NT2/D1 (cell line): ENCODE measurements around the gene SPRR2D.
"Not testable (repeated sequence)": the region's sequence is repeated elsewhere in the genome, so short reads cannot be mapped to it uniquely, and the experiment has no call there.

Experiments
- DNase-seq: peaks from one replicate; pipeline ENCODE4 v3.0.0-alpha.2; 2011; ENCODE audit warnings: low read depth, low spot score
- H3K27me3 ChIP-seq: 2 replicates; pipeline ENCODE4 v1.6.0; 2011; ENCODE audit warnings: mild to moderate bottlenecking; ENCODE audit not compliant: insufficient read length, insufficient read depth
- H3K36me3 ChIP-seq: 2 replicates; pipeline ENCODE4 v1.6.1; 2011; ENCODE audit warnings: mild to moderate bottlenecking, low read length, mixed read lengths; ENCODE audit not compliant: insufficient read depth, insufficient read length
- H3K4me1 ChIP-seq: 2 replicates; pipeline ENCODE4 v1.5.1; 2011; ENCODE audit not compliant: insufficient read depth, insufficient read length
- H3K4me3 ChIP-seq: 2 replicates; pipeline ENCODE4 v1.5.1; 2011; ENCODE audit warnings: low read depth; ENCODE audit not compliant: insufficient read length
- H3K9ac ChIP-seq: 2 replicates; pipeline ENCODE4 v1.6.0; 2011; ENCODE audit warnings: low read depth; ENCODE audit not compliant: insufficient read length
- H3K9me3 ChIP-seq: 2 replicates; pipeline ENCODE4 v1.5.1; 2011; ENCODE audit warnings: mild to moderate bottlenecking, low read length; ENCODE audit not compliant: insufficient read depth
- SUZ12 ChIP-seq: IDR thresholded peaks from 2 replicates; pipeline ENCODE4 v1.6.1; 2011; ENCODE audit not compliant: insufficient read length, insufficient read depth; ENCODE audit errors: extremely low read depth
- YY1 ChIP-seq: IDR thresholded peaks from 2 replicates; pipeline ENCODE4 v1.6.1; 2011; ENCODE audit not compliant: insufficient read length, insufficient read depth
- ZNF274 ChIP-seq: IDR thresholded peaks from 2 replicates; pipeline ENCODE4 v1.6.1; 2011; ENCODE audit warnings: mild to moderate bottlenecking, low read depth, low read length

The SPRR2D gene

GRCh38 chr1:153058826-153059784 lies 18.2 kb upstream of the SPRR2D start:
- no peak for DNase-seq
- no peak overlapping the region for H3K4me3 ChIP-seq
- H3K9me3 ChIP-seq, result no peaks in the 10 kb centered on the region
- H3K9ac ChIP-seq, result no peak overlapping the region
- H3K27me3 ChIP-seq, result no peaks in the 10 kb centered on the region
- no peaks in the 10 kb centered on the region for H3K4me1 ChIP-seq
- TF ChIP-seq YY1, result no peak
- TF ChIP-seq SUZ12, result no peak
- no peak for TF ChIP-seq ZNF274
- no peaks in the 10 kb centered on the region for H3K36me3 ChIP-seq

DNA sequence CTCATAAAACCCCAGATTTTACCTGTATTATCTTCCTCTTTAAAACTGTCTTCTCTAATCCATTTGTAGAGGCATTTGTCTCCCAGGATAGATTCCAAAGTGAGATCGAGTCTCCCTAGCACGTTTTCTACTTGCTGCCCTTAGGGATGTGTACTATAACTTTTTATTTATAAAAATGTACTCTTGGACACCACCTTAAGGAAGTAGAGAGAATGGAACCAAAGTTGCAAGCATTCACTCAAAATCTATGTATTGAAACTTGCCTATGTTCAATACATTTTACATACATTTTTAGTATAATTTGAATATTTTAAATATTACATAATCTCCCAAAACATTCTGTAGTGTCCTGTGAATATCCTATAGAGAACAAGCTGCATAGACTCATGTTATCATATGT lies 17.2 kb upstream of the SPRR2D start:
- H3K4me3 ChIP-seq, result no peak overlapping the region
- no peak overlapping the region for H3K9ac ChIP-seq
- DNase-seq, result no peak
- no peaks in the 10 kb centered on the region for H3K9me3 ChIP-seq
- no peaks in the 10 kb centered on the region for H3K4me1 ChIP-seq
- TF ChIP-seq YY1, result no peak
- TF ChIP-seq SUZ12, result no peak
- no peak for TF ChIP-seq ZNF274
- no peaks in the 10 kb centered on the region for H3K27me3 ChIP-seq
- H3K36me3 ChIP-seq, result no peaks in the 10 kb centered on the region

GRCh38 chr1:153057375-153057774 lies 16.5 kb upstream of the SPRR2D start, which contains the start of gene SPRR2A:
Gene SPRR2A, minus strand, starts transcription at chr1:153057512. Its CDS starts 777 bp downstream, at chr1:153056735.
- Histone ChIP-seq H3K9me3 (no peaks in the 10 kb centered on the region), H3K36me3 (no peaks in the 10 kb centered on the region), H3K4me3 (no peak within 1 kb of the TSS), H3K9ac (no peak within 1 kb of the TSS), H3K27me3 (no peaks in the 10 kb centered on the region), H3K4me1 (no peaks in the 10 kb centered on the region)
- TF ChIP-seq ZNF274 (no peak), SUZ12 (no peak), YY1 (no peak)
- DNase-seq, result no peak

DNA sequence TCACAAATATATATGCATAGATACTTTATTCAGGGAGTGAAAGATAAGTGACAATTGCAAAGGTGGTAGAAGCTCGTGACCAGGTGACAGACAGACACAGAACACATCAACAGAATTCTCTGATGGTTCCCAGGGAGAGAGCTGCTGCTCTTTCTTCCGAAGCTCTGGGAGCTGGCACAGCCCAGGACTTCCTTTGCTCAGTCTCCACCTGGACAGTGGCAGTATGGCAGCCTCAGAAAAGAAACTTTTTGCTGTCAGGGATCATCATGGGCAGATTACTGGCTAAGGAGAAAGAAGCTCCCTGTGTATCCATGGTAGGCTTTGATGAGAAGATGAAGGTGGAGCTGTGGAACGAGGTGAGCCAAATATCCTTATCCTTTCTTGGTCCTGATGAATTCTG lies 15.2 kb upstream of the SPRR2D start:
- H3K36me3 ChIP-seq, H3K27me3 ChIP-seq, DNase-seq, H3K9ac ChIP-seq, H3K4me1 ChIP-seq, H3K9me3 ChIP-seq, H3K4me3 ChIP-seq: not testable (repeated sequence)

DNA sequence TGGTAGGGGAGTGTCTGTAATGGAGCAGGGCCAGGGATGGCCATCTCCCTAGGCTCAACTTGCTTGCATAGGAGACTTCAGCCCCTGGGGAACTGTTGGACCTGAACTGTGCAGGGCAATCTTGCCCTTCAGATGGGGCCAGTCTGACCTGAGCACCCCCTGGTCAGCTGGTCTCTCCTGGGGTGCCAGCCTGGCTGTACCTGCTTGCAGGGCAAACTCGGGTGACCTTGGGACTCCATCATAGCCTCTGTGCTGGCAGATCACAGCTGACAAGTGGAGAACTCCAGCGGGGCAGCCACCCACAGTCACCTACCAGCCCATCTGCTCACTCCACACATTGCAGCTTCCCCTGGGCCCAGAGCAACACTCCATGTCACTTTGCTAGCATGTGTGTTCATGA lies 8.3 kb upstream of the SPRR2D start:
- Histone ChIP-seq H3K4me3 (no peak overlapping the region), H3K27me3 (no peaks in the 10 kb centered on the region)
- no peak for TF ChIP-seq SUZ12
- TF ChIP-seq ZNF274, result no peak
- TF ChIP-seq YY1, result no peak

GRCh38 chr1:153035211-153035610 lies 5.7 kb downstream of the SPRR2D start:
- Histone ChIP-seq H3K4me1 (peaks cover 2% of the 10 kb centered on the region), H3K9me3 (no peaks in the 10 kb centered on the region), H3K36me3 (no peaks in the 10 kb centered on the region), H3K9ac (no peak overlapping the region), H3K27me3 (no peaks in the 10 kb centered on the region), H3K4me3 (no peak overlapping the region)
- TF ChIP-seq SUZ12 (no peak), ZNF274 (no peak), YY1 (no peak)
- DNase-seq, result no peak

More for the DNA sequence above, 8.3 kb upstream of the SPRR2D start:
- Histone ChIP-seq H3K9ac (no peak overlapping the region), H3K36me3 (no peaks in the 10 kb centered on the region), H3K4me1 (no peaks in the 10 kb centered on the region), H3K9me3 (no peaks in the 10 kb centered on the region)
- no peak for DNase-seq

DNA sequence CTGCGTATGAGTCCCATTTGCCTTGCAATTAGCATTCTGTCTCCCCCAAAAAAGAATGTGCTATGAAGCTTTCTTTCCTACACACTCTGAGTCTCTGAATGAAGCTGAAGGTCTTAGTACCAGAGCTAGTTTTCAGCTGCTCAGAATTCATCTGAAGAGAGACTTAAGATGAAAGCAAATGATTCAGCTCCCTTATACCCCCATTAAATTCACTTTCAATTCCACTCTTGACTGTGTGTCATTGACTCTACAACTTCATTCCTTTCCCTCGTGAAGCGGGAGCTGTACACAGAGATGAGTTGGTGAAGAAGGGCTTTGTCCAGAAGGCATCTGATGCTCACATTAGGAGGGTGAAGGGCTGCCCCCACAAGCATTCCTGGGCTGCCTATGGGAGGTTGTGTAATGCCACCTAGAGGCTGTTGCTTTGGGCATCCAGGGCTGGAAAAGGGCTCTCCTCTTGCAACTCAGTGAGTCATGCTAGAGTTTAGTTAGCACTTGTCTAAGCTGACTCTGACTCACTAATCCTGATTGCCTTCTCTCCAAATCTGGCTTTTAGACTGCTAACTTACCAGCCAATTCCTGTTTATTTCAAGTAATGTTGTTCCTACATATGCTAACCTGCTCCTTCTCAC lies 8.1 kb downstream of the SPRR2D start:
- DNase-seq, result peak; percentile 69
- peaks cover 2% of the 10 kb centered on the region for H3K4me1 ChIP-seq
- no peaks in the 10 kb centered on the region for H3K9me3 ChIP-seq
- no peaks in the 10 kb centered on the region for H3K36me3 ChIP-seq
- H3K4me3 ChIP-seq, result no peak overlapping the region
- no peaks in the 10 kb centered on the region for H3K27me3 ChIP-seq
- no peak for TF ChIP-seq YY1
- TF ChIP-seq SUZ12, result no peak
- no peak for TF ChIP-seq ZNF274
- no peak overlapping the region for H3K9ac ChIP-seq
